K562 (cell line): Measurements from ENCODE around the gene SLC25A10. TPM values are rescaled to one million over a fixed set of nuclear protein-coding genes. Genes with fewer than 3 reads are reported as not detected.
A peak's percentile ranks its signal among the peaks of the same experiment; 100 is the strongest.

Experiments
- CHD4 ChIP-seq: fragments of 200-600 bp; sonication (generic); IDR thresholded peaks from 3 replicates; pipeline ENCODE4 v1.6.1; 2012; ENCODE audit warnings: low read depth, mild to moderate bottlenecking, mixed read lengths, low read length, inconsistent platforms; ENCODE audit not compliant: insufficient read depth, insufficient replicate concordance, poor library complexity, severe bottlenecking
- EGR1 ChIP-seq: fragments of 450-650 bp; conservative IDR thresholded peaks from 2 replicates; pipeline ENCODE4 v1.6.1; 2017; ENCODE audit warnings: mild to moderate bottlenecking
- JUND ChIP-seq, 2 experiments: IDR thresholded peaks; 2 replicates in 1 of 2; 3 replicates in 1 of 2; pipeline ENCODE4 v1.6.1; 2011; ENCODE audit warnings: borderline replicate concordance in 2 of 2, low read depth in 2 of 2, low read length in 2 of 2, improper control_type of control experiment in 1 of 2, missing biosample characterization in 1 of 2, missing genetic modification characterization in 1 of 2, missing genetic modification reagents in 1 of 2
- NFXL1 ChIP-seq: fragments of 450-650 bp; formaldehyde crosslinking; IDR thresholded peaks from 2 replicates; pipeline ENCODE4 v1.4.0; 2021; ENCODE audit warnings: mild to moderate bottlenecking
- REST ChIP-seq, 2 experiments: fragments of 450-650 bp; formaldehyde crosslinking in 1 of 2; IDR thresholded peaks; 2 replicates each; pipeline versions ENCODE4 v1.4.0 to v1.6.1; 2014 to 2020; ENCODE audit warnings: mild to moderate bottlenecking in 2 of 2, borderline replicate concordance in 1 of 2, low read depth in 1 of 2
- VEZF1 ChIP-seq: fragments of 200-800 bp; sonication (Bioruptor generic); IDR thresholded peaks from 2 replicates; pipeline ENCODE4 v1.6.1; 2017; ENCODE audit warnings: missing genetic modification characterization, missing compliant biosample characterization
- ZNF740 ChIP-seq, 3 experiments: fragments of 200-800 bp in 1 of 3; sonication (Bioruptor generic) in 1 of 3; sonication (generic) in 1 of 3; formaldehyde crosslinking in 1 of 3; IDR thresholded peaks; 2 replicates each; pipeline versions ENCODE4 v1.6.1 to v1.8.0; 2016 to 2022; ENCODE audit warnings: mild to moderate bottlenecking in 2 of 3, missing compliant biosample characterization in 2 of 3, missing genetic modification characterization in 2 of 3, missing genetic modification reagents in 1 of 3
- polyA plus RNA-seq, 8 experiments: library from polyadenylated mRNA; depleted of rRNA in 4 of 8; stranded (reverse) in 5 of 8; unstranded in 3 of 8; fragments of >200 nt; fragmentation: Nextera tagmentation in 2 of 8; fragmentation: Illumina TruSeq in 1 of 8; extraction: Ambion mirVana in 2 of 8; extraction: Trizol in 1 of 8; gene quantifications; 2 replicates each; pipeline versions ENCODE4 v1.2.1 to v1.2.3, GENCODE V29; 2011 to 2014; ENCODE audit warnings: inconsistent platforms in 1 of 8, missing spikeins in 1 of 8
- total RNA-seq, 7 experiments: library from RNA; depleted of rRNA in 6 of 7; stranded (reverse); fragments of >200 nt in 6 of 7; fragmentation: Illumina TruSeq in 2 of 7; extraction: Trizol in 2 of 7; gene quantifications; 2 replicates each; pipeline versions ENCODE4 v1.2.1 to v1.2.3, GENCODE V29; 2011 to 2021; ENCODE audit warnings: low replicate concordance in 1 of 7

Gene SLC25A10
- total and polyA plus RNA-seq, 9 of the 15 experiments (the other 6 are each of a cell fraction or from before 2014, with no cell fraction given), result 0.10 to 85.6 (median 34.3) TPM

GRCh38 chr17:81667754-81668153 is 44.3 kb upstream of the SLC25A10 start (continued):
- TF ChIP-seq EGR1 (0 out of 2 replicates have a peak, but pooled peaks have one; percentile 18), VEZF1 (peak; percentile 28; the same call in 1 of the 2 replicates), CHD4 (no peak), NFXL1 (no peak), ZNF740 (CRISPR knock-in tag; IDR thresholded peaks at IDR 0.05) (peak; percentile 70; the same call in 1 of the 2 replicates), ZNF740 (tag; IDR thresholded peaks at IDR 0.05) (no peak; a peak in 1 of 4 replicates), JUND (IDR thresholded peaks at IDR 0.05; ENCODE audit: borderline replicate concordance, low read depth, low read length) (no peak), JUND (tag; IDR thresholded peaks at IDR 0.05; ENCODE audit: borderline replicate concordance, low read depth, low read length) (no peak), REST (IDR thresholded peaks at IDR 0.05; ENCODE audit: borderline replicate concordance) (peak; percentile 12; the same call in 1 of the 2 replicates), REST (CRISPR knock-in tag; IDR thresholded peaks at IDR 0.05; ENCODE audit: low read depth) (no peak)
